K562 (cell line): ENCODE results near the gene MEF2C.

Source experiments
- CBFB ChIP-seq: sonication (generic); formaldehyde crosslinking; IDR thresholded peaks from 2 replicates; pipeline ENCODE4 v1.4.0; 2020; ENCODE audit warnings: mild to moderate bottlenecking, missing genetic modification reagents
- CREB1 ChIP-seq, 2 experiments: sonication (generic) in 1 of 2; formaldehyde crosslinking in 1 of 2; IDR thresholded peaks; 2 replicates each; pipeline versions ENCODE4 v1.6.1 to v1.8.0; 2012 to 2022; ENCODE audit warnings: inconsistent platforms in 1 of 2, mild to moderate bottlenecking in 1 of 2, missing genetic modification reagents in 1 of 2, moderate library complexity in 1 of 2
- EZH2 ChIP-seq: IDR thresholded peaks from 2 replicates; pipeline ENCODE4 v1.6.1; 2012; ENCODE audit warnings: low read depth, mild to moderate bottlenecking, inconsistent platforms, low read length, borderline replicate concordance
- NONO ChIP-seq, 2 experiments: fragments of 200-400 bp in 1 of 2; fragments of 450-650 bp in 1 of 2; formaldehyde crosslinking in 1 of 2; IDR thresholded peaks; 2 replicates each; pipeline ENCODE4 v1.6.1; 2017; ENCODE audit warnings: low read depth in 2 of 2, mild to moderate bottlenecking in 2 of 2, moderate library complexity in 2 of 2, low read length in 1 of 2
- POLR2A ChIP-seq: fragments of 450-650 bp; conservative IDR thresholded peaks from 2 replicates; pipeline ENCODE4 v1.6.1; 2016
- RAD21 ChIP-seq, 2 experiments: fragments of 250-450 bp in 1 of 2; fragments of 450-650 bp in 1 of 2; sonication (Bioruptor Pico) in 1 of 2; formaldehyde crosslinking in 1 of 2; IDR thresholded peaks in 1 of 2; conservative IDR thresholded peaks in 1 of 2; 2 replicates each; pipeline versions ENCODE4 v1.4.0 to v1.8.0; 2020 to 2022; ENCODE audit warnings: mild to moderate bottlenecking in 2 of 2, moderate library complexity in 1 of 2
- SREBF1 ChIP-seq: fragments of 150-350 bp; IDR thresholded peaks from 2 replicates; pipeline ENCODE4 v1.6.1; 2014; ENCODE audit warnings: antibody characterized with exemption, low read depth, low read length, borderline replicate concordance
- TAF1 ChIP-seq: IDR thresholded peaks from 2 replicates; pipeline ENCODE4 v1.6.1; 2011; ENCODE audit warnings: mild to moderate bottlenecking, low read length, moderate library complexity; ENCODE audit not compliant: insufficient read depth, control insufficient read depth, severe bottlenecking; ENCODE audit errors: extremely low read depth
- ZNF707 ChIP-seq: fragments of 250-450 bp; sonication (Bioruptor Pico); conservative IDR thresholded peaks from 2 replicates; pipeline ENCODE4 v1.8.0; 2022; ENCODE audit warnings: inconsistent platforms, mild to moderate bottlenecking, moderate library complexity
- TF ChIP-seq, protein P1 (sequence below), 3 experiments: IDR thresholded peaks in 2 of 3; conservative IDR thresholded peaks in 1 of 3; 2 replicates each; pipeline ENCODE4 v1.5.1; 2011 to 2012; ENCODE audit warnings: low read length in 3 of 3, mild to moderate bottlenecking in 3 of 3, control low read depth in 2 of 3, improper control_type of control experiment in 1 of 3, inconsistent platforms in 1 of 3, low read depth in 1 of 3, mixed read lengths in 1 of 3, moderate library complexity in 1 of 3; ENCODE audit not compliant: insufficient read depth in 2 of 3

DNA sequence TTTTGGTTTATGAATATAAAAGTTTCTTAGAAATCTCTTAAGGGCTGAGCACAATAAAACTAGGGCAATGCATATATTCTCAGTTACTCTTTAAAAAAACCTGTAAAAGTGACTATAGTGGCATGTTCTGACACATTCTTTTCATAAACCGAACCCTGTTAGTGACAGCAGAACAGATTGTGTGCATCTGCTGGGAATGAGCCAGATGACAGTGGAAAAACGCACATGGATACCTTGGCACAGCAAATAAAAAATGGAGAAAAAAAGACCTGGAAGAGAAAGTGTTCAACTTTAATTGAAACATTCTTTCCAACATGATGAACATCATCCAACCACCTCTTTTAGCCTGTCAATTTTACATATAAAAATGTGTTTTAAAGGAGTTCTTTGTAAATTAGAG, 12.7 kb downstream of the MEF2C start:
- no peak for TF ChIP-seq POLR2A
- TF ChIP-seq CREB1 (IDR thresholded peaks at IDR 0.05), result no peak
- TF ChIP-seq CREB1 (CRISPR knock-in tag; IDR thresholded peaks at IDR 0.05), result no peak
- TF ChIP-seq, protein P1, sequence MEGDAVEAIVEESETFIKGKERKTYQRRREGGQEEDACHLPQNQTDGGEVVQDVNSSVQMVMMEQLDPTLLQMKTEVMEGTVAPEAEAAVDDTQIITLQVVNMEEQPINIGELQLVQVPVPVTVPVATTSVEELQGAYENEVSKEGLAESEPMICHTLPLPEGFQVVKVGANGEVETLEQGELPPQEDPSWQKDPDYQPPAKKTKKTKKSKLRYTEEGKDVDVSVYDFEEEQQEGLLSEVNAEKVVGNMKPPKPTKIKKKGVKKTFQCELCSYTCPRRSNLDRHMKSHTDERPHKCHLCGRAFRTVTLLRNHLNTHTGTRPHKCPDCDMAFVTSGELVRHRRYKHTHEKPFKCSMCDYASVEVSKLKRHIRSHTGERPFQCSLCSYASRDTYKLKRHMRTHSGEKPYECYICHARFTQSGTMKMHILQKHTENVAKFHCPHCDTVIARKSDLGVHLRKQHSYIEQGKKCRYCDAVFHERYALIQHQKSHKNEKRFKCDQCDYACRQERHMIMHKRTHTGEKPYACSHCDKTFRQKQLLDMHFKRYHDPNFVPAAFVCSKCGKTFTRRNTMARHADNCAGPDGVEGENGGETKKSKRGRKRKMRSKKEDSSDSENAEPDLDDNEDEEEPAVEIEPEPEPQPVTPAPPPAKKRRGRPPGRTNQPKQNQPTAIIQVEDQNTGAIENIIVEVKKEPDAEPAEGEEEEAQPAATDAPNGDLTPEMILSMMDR (IDR thresholded peaks at IDR 0.05 in 2 of 3, conservative IDR thresholded peaks at IDR 0.05 in 1 of 3; ENCODE audit: insufficient read depth in 2 of 3, low read depth in 1 of 3, low read length in 3 of 3), result no peak
- TF ChIP-seq NONO (IDR thresholded peaks at IDR 0.05; ENCODE audit: low read depth in 2 of 2, low read length in 1 of 2), result no peak
- no peak for TF ChIP-seq EZH2
- TF ChIP-seq CBFB (CRISPR knock-in tag), result no peak
- TF ChIP-seq SREBF1, result no peak
- TF ChIP-seq TAF1, result no peak
- no peak for TF ChIP-seq RAD21 (CRISPR knock-in tag; conservative IDR thresholded peaks at IDR 0.05 in 1 of 2, IDR thresholded peaks at IDR 0.05 in 1 of 2)
- no peak for TF ChIP-seq ZNF707 (CRISPR knock-in tag)
